HG03025 (cell line): ENCODE data around the gene FRMD4B.

ENCODE experiments used
- ATAC-seq: cut with Tn5 transposase; IDR thresholded peaks from one replicate; pipeline ENCODE4 v1.9.1; 2021; ENCODE audit warnings: mild to moderate bottlenecking, moderate library complexity; ENCODE audit not compliant: unreplicated experiment, low FRiP score

Gene FRMD4B

GRCh38 chr3:69368129-69368741 lies 17.7 kb downstream of the FRMD4B start:
- ATAC-seq = peak; percentile 98

- no peak for ATAC-seq
These were observed 18.3 kb downstream of the FRMD4B start for GRCh38 chr3:69367586-69367985.

GRCh38 chr3:69364354-69364753 lies 21.5 kb downstream of the FRMD4B start:
- no peak for ATAC-seq

GRCh38 chr3:69360690-69361089 lies 25.2 kb downstream of the FRMD4B start:
- ATAC-seq = no peak

- no peak for ATAC-seq
These were observed 26.0 kb downstream of the FRMD4B start for GRCh38 chr3:69359916-69360315.

GRCh38 chr3:69359339-69359893 lies 26.5 kb downstream of the FRMD4B start:
- ATAC-seq = no peak

GRCh38 chr3:69357196-69357595 lies 28.7 kb downstream of the FRMD4B start:
- ATAC-seq = no peak

GRCh38 chr3:69354948-69355347 lies 30.9 kb downstream of the FRMD4B start:
- ATAC-seq = no peak

- no peak for ATAC-seq
These were observed 32.4 kb downstream of the FRMD4B start for GRCh38 chr3:69353503-69353902.

- ATAC-seq = no peak
These were observed 32.8 kb downstream of the FRMD4B start for GRCh38 chr3:69353088-69353478.

- ATAC-seq = no peak
These were observed 33.4 kb downstream of the FRMD4B start for GRCh38 chr3:69352305-69353087.

GRCh38 chr3:69343875-69344274 lies 42.0 kb downstream of the FRMD4B start:
- ATAC-seq = no peak

GRCh38 chr3:69342074-69342473 lies 43.8 kb downstream of the FRMD4B start:
- ATAC-seq = no peak

- ATAC-seq = no peak
These were observed 46.1 kb downstream of the FRMD4B start for GRCh38 chr3:69339760-69340159.

GRCh38 chr3:69338911-69339310 lies 47.0 kb downstream of the FRMD4B start:
- ATAC-seq = no peak

GRCh38 chr3:69332934-69333333 lies 53.0 kb downstream of the FRMD4B start:
- no peak for ATAC-seq

GRCh38 chr3:69330891-69331400 lies 54.9 kb downstream of the FRMD4B start:
- no peak for ATAC-seq

GRCh38 chr3:69329892-69330291 lies 56.0 kb downstream of the FRMD4B start:
- ATAC-seq = no peak

GRCh38 chr3:69328963-69329302 lies 57.0 kb downstream of the FRMD4B start:
- no peak for ATAC-seq

GRCh38 chr3:69328103-69328962 lies 57.6 kb downstream of the FRMD4B start:
- no peak for ATAC-seq

GRCh38 chr3:69326855-69327300 lies 59.0 kb downstream of the FRMD4B start:
- peak; percentile 84 for ATAC-seq
